Loucy (cell line): Measurements from ENCODE around the gene SAC3D1.

Experiments used
- H2AFZ ChIP-seq: fragments of 200-600 bp; sonication (generic); 2 replicates; pipeline ENCODE4 v1.6.0; 2016; ENCODE audit warnings: antibody characterized with exemption, mild to moderate bottlenecking, low read length, moderate library complexity
- H3F3A ChIP-seq: fragments of 200-600 bp; 2 replicates; pipeline ENCODE4 v1.6.0; 2016; ENCODE audit warnings: antibody characterized with exemption, low read depth, mild to moderate bottlenecking
- H3K27me3 ChIP-seq: fragments of 200-600 bp; sonication (generic); 2 replicates; pipeline ENCODE4 v1.6.1; 2014; ENCODE audit warnings: low read length, mild to moderate bottlenecking; ENCODE audit not compliant: insufficient read depth, poor library complexity, severe bottlenecking
- H3K36me3 ChIP-seq: fragments of 200-600 bp; sonication (generic); 2 replicates; pipeline ENCODE4 v1.6.1; 2016; ENCODE audit warnings: low read length; ENCODE audit not compliant: insufficient read depth
- H3K4me1 ChIP-seq: fragments of 200-600 bp; sonication (generic); 2 replicates; pipeline ENCODE4 v1.5.1; 2014; ENCODE audit warnings: low read length, mild to moderate bottlenecking; ENCODE audit not compliant: insufficient read depth, poor library complexity, severe bottlenecking
- H3K4me2 ChIP-seq: fragments of 200-600 bp; sonication (generic); 2 replicates; pipeline ENCODE4 v1.6.0; 2014; ENCODE audit warnings: antibody characterized with exemption, low read length, low read depth, mild to moderate bottlenecking; ENCODE audit not compliant: poor library complexity, severe bottlenecking
- H3K4me3 ChIP-seq: fragments of 200-600 bp; sonication (generic); 2 replicates; pipeline ENCODE4 v1.5.1; 2014; ENCODE audit warnings: low read length, mild to moderate bottlenecking, mixed read lengths; ENCODE audit not compliant: poor library complexity, severe bottlenecking
- H3K79me2 ChIP-seq: fragments of 200-600 bp; sonication (generic); 2 replicates; pipeline ENCODE4 v1.6.1; 2014; ENCODE audit warnings: low read length; ENCODE audit not compliant: insufficient read depth
- H3K9ac ChIP-seq: fragments of 200-600 bp; sonication (generic); 2 replicates; pipeline ENCODE4 v1.6.0; 2014; ENCODE audit warnings: mild to moderate bottlenecking, low read depth, low read length, moderate library complexity; ENCODE audit not compliant: poor library complexity, severe bottlenecking
- H3K9me2 ChIP-seq: fragments of 200-600 bp; sonication (generic); replicated peaks from 2 replicates; pipeline ENCODE4 v1.6.1; 2016; ENCODE audit warnings: low read depth, low read length, mixed read lengths
- H3K9me3 ChIP-seq: fragments of 200-600 bp; sonication (generic); 2 replicates; pipeline ENCODE4 v1.6.1; 2014; ENCODE audit warnings: mild to moderate bottlenecking, antibody characterized with exemption, low read length, low read depth; ENCODE audit not compliant: insufficient read depth
- H4K20me1 ChIP-seq: fragments of 200-600 bp; sonication (generic); 2 replicates; pipeline ENCODE4 v1.6.0; 2014; ENCODE audit warnings: antibody characterized with exemption, low read length, mild to moderate bottlenecking; ENCODE audit not compliant: insufficient read depth, poor library complexity, severe bottlenecking
- CTCF ChIP-seq: fragments of 200-600 bp; sonication (generic); conservative IDR thresholded peaks from 2 replicates; pipeline ENCODE4 v1.5.1; 2014; ENCODE audit warnings: mild to moderate bottlenecking, antibody characterized with exemption, low read length
- EZH2phosphoT487 ChIP-seq: fragments of 200-600 bp; IDR thresholded peaks from 2 replicates; pipeline ENCODE4 v1.6.1; 2018; ENCODE audit warnings: antibody characterized with exemption, mild to moderate bottlenecking, moderate library complexity, borderline replicate concordance

The SAC3D1 gene

GRCh38 chr11:65066805-65067291 is 25.8 kb downstream of the SAC3D1 start:
- H3F3A ChIP-seq, result no peaks in the 10 kb centered on the region
- no peak overlapping the region for H2AFZ ChIP-seq
- no peak overlapping the region for H3K4me2 ChIP-seq
- H3K27me3 ChIP-seq, result no peaks in the 10 kb centered on the region
- H3K9me3 ChIP-seq, result no peaks in the 10 kb centered on the region
- no peaks in the 10 kb centered on the region for H4K20me1 ChIP-seq
- no peaks in the 10 kb centered on the region for H3K4me1 ChIP-seq
- TF ChIP-seq EZH2phosphoT487 (no peak), CTCF (no peak)
- no peaks in the 10 kb centered on the region for H3K36me3 ChIP-seq
- H3K4me3 ChIP-seq, result no peak overlapping the region
- no peaks in the 10 kb centered on the region for H3K79me2 ChIP-seq
- no peak overlapping the region for H3K9ac ChIP-seq
- no peaks in the 10 kb centered on the region for H3K9me2 ChIP-seq

GRCh38 chr11:65067446-65067845 is 26.4 kb downstream of the SAC3D1 start:
- TF ChIP-seq CTCF (no peak), EZH2phosphoT487 (no peak)

GRCh38 chr11:65069217-65069616 is 28.2 kb downstream of the SAC3D1 start:
- no peak overlapping the region for H2AFZ ChIP-seq
- no peak overlapping the region for H3K9ac ChIP-seq

More at GRCh38 chr11:65067446-65067845, 26.4 kb downstream of the SAC3D1 start:
- Histone ChIP-seq H3K9me2 (no peaks in the 10 kb centered on the region), H2AFZ (no peak overlapping the region), H4K20me1 (no peaks in the 10 kb centered on the region), H3K9me3 (no peaks in the 10 kb centered on the region), H3K4me3 (no peak overlapping the region), H3K27me3 (no peaks in the 10 kb centered on the region), H3K4me1 (no peaks in the 10 kb centered on the region), H3K79me2 (no peaks in the 10 kb centered on the region), H3K4me2 (no peak overlapping the region), H3K36me3 (no peaks in the 10 kb centered on the region), H3F3A (no peaks in the 10 kb centered on the region), H3K9ac (no peak overlapping the region)

More at GRCh38 chr11:65069217-65069616, 28.2 kb downstream of the SAC3D1 start:
- TF ChIP-seq CTCF (no peak), EZH2phosphoT487 (no peak)
- H3K9me3 ChIP-seq, result no peaks in the 10 kb centered on the region
- H3F3A ChIP-seq, result no peaks in the 10 kb centered on the region
- no peaks in the 10 kb centered on the region for H3K9me2 ChIP-seq
- H3K79me2 ChIP-seq, result no peaks in the 10 kb centered on the region
- no peak overlapping the region for H3K4me2 ChIP-seq
- H4K20me1 ChIP-seq, result no peaks in the 10 kb centered on the region
- no peaks in the 10 kb centered on the region for H3K36me3 ChIP-seq
- H3K4me3 ChIP-seq, result no peak overlapping the region
- H3K27me3 ChIP-seq, result no peaks in the 10 kb centered on the region
- H3K4me1 ChIP-seq, result no peaks in the 10 kb centered on the region
